Measurements from ENCODE around the gene SIRPG. TPM values are rescaled to one million over a fixed set of nuclear protein-coding genes. Genes with fewer than 3 reads are reported as not detected.

SIRPG gene
- total RNA-seq, 2 experiments from 2014 or later = 28.0 to 28.3 TPM

GRCh38 chr20:1635291-1635979, 22.1 kb downstream of the SIRPG start:
- TF ChIP-seq CTCF (IDR thresholded peaks at IDR 0.05) = no peak
- peaks cover 90% of the 10 kb centered on the region for H3K36me3 Mint-ChIP-seq (ENCODE audit: low read depth)
- intact Hi-C loops (cut with DNase I, micrococcal nuclease) = loop anchor here in 1 of 2 experiments (5.0 kb wide), 1 partner anchor 128 kb away; no protein-coding TSS in a partner anchor
- peaks cover 36% of the 10 kb centered on the region for H3K4me1 Mint-ChIP-seq (ENCODE audit: low read depth)
- peaks cover 45% of the 10 kb centered on the region for H3K36me3 ChIP-seq (ENCODE audit: insufficient read depth, low read length)
- no peak overlapping the region for H3K27ac ChIP-seq (ENCODE audit: low read depth in 1 of 2, low read length in 2 of 2)
- no peaks in the 10 kb centered on the region for H3K27me3 ChIP-seq (ENCODE audit: control insufficient read depth in 1 of 2, insufficient read depth in 2 of 2, low read length in 2 of 2)
- H3K4me3 Mint-ChIP-seq = no peak overlapping the region
- ChIA-PET POLR2A (interaction anchor here (0.9 to 1.1 kb wide), 2 partner anchors 12 to 30 kb away, joined by 3 read pairs; no protein-coding TSS in a partner anchor), CTCF (no interaction called here)
- no peak overlapping the region for H3K4me3 ChIP-seq (ENCODE audit: low read length)
- DNase-seq (no peak), ATAC-seq (ENCODE audit: poor library complexity) (no peak)
- H3K27ac Mint-ChIP-seq = no peak overlapping the region
- peaks cover 26% of the 10 kb centered on the region for H3K4me1 ChIP-seq (ENCODE audit: insufficient read depth, low read length)
- H3K27me3 Mint-ChIP-seq = no peaks in the 10 kb centered on the region
- peaks cover 5% of the 10 kb centered on the region for H3K9me3 Mint-ChIP-seq
- H3K9me3 ChIP-seq (ENCODE audit: control insufficient read depth in 1 of 2, insufficient read depth in 1 of 2, low read length in 2 of 2) = no peaks in the 10 kb centered on the region

GRCh38 chr20:1633535-1633934, 24.0 kb downstream of the SIRPG start:
- no peaks in the 10 kb centered on the region for H3K9me3 Mint-ChIP-seq
- Histone ChIP-seq H3K36me3 (ENCODE audit: insufficient read depth, low read length) (peaks cover 64% of the 10 kb centered on the region), H3K4me1 (ENCODE audit: insufficient read depth, low read length) (peaks cover 31% of the 10 kb centered on the region), H3K4me3 (ENCODE audit: low read length) (no peak overlapping the region), H3K9me3 (ENCODE audit: control insufficient read depth in 1 of 2, insufficient read depth in 1 of 2, low read length in 2 of 2) (no peaks in the 10 kb centered on the region), H3K27me3 (ENCODE audit: control insufficient read depth in 1 of 2, insufficient read depth in 2 of 2, low read length in 2 of 2) (no peaks in the 10 kb centered on the region), H3K27ac (ENCODE audit: low read depth in 1 of 2, low read length in 2 of 2) (no peak overlapping the region)
- H3K27ac Mint-ChIP-seq = peak overlapping the region; percentile 92
- H3K4me3 Mint-ChIP-seq = peak overlapping the region; percentile 61
- peaks cover 95% of the 10 kb centered on the region for H3K36me3 Mint-ChIP-seq (ENCODE audit: low read depth)
- no peaks in the 10 kb centered on the region for H3K27me3 Mint-ChIP-seq
- CTCF ChIA-PET = no interaction called here
- POLR2A ChIA-PET = no interaction called here
- H3K4me1 Mint-ChIP-seq (ENCODE audit: low read depth) = peaks cover 45% of the 10 kb centered on the region
- no peak for TF ChIP-seq CTCF (IDR thresholded peaks at IDR 0.05)
- intact Hi-C loops (cut with DNase I, micrococcal nuclease) = loop anchor here in 1 of 2 experiments (5.0 kb wide), 2 partner anchors 76 to 99 kb away; partner anchors contain the start of gene SIRPD
- ATAC-seq (ENCODE audit: poor library complexity) = no peak
- no peak for DNase-seq

GRCh38 chr20:1632178-1632577, 25.4 kb downstream of the SIRPG start:
- Histone ChIP-seq H3K4me1 (ENCODE audit: insufficient read depth, low read length) (peaks cover 33% of the 10 kb centered on the region), H3K36me3 (ENCODE audit: insufficient read depth, low read length) (peaks cover 66% of the 10 kb centered on the region), H3K9me3 (ENCODE audit: control insufficient read depth in 1 of 2, insufficient read depth in 1 of 2, low read length in 2 of 2) (no peaks in the 10 kb centered on the region), H3K4me3 (ENCODE audit: low read length) (no peak overlapping the region), H3K27ac (ENCODE audit: low read depth in 1 of 2, low read length in 2 of 2) (peak overlapping the region; percentile 31 to 68), H3K27me3 (ENCODE audit: control insufficient read depth in 1 of 2, insufficient read depth in 2 of 2, low read length in 2 of 2) (no peaks in the 10 kb centered on the region)
- intact Hi-C loops (cut with DNase I, micrococcal nuclease) = loop anchor here in 1 of 2 experiments (5.0 kb wide), 2 partner anchors 75 to 100 kb away; partner anchors contain the start of gene SIRPD
- Mint-ChIP-seq H3K4me3 (peak overlapping the region; percentile 66), H3K27ac (peak overlapping the region; percentile 92), H3K27me3 (no peaks in the 10 kb centered on the region), H3K36me3 (ENCODE audit: low read depth) (peaks cover 95% of the 10 kb centered on the region), H3K4me1 (ENCODE audit: low read depth) (peaks cover 53% of the 10 kb centered on the region), H3K9me3 (no peaks in the 10 kb centered on the region)
- ATAC-seq (ENCODE audit: poor library complexity) (peak; percentile 73), DNase-seq (peak in 6 of 14 experiments; percentile 21 to 44 (median 32))
- TF ChIP-seq CTCF (IDR thresholded peaks at IDR 0.05) = no peak
- ChIA-PET CTCF (no interaction called here), POLR2A (interaction anchor here (1.0 to 1.2 kb wide), 2 partner anchors 34 to 73 kb away, joined by 3 to 5 read pairs; no protein-coding TSS in a partner anchor)

Data from CD4-positive, alpha-beta T cell (primary cell).